ENCODE data around the gene PRIM2.
"Not testable (repeated sequence)": the region's sequence is repeated elsewhere in the genome, so short reads cannot be mapped to it uniquely, and the experiment has no call there.

Gene PRIM2

GRCh38 chr6:57671237-57671636 is 353.8 kb downstream of the PRIM2 start:
- H3K27ac ChIP-seq (ENCODE audit: low read length), result not testable (repeated sequence)

GRCh38 chr6:57671937-57672627 is 354.7 kb downstream of the PRIM2 start:
- H3K27me3 ChIP-seq (replicated peaks; ENCODE audit: insufficient read depth, low read length); H2AFZ ChIP-seq (ENCODE audit: low read length); DNase-seq; H3K79me2 ChIP-seq (ENCODE audit: low read length); H3K9ac ChIP-seq (ENCODE audit: low read length); H3K9me3 ChIP-seq (replicated peaks; ENCODE audit: insufficient read depth, low read length); H3K9me2 ChIP-seq (replicated peaks; ENCODE audit: insufficient read depth, low read length); H3K4me2 ChIP-seq (ENCODE audit: low read depth, low read length); H3K36me3 ChIP-seq (replicated peaks; ENCODE audit: insufficient read depth, low read length); H3F3A ChIP-seq (ENCODE audit: insufficient read depth, low read length); H3K4me1 ChIP-seq (ENCODE audit: low read length); H4K20me1 ChIP-seq (ENCODE audit: insufficient read depth, low read length); H3K4me3 ChIP-seq (ENCODE audit: low read length); H3K27ac ChIP-seq (ENCODE audit: low read length): not testable (repeated sequence)

More at GRCh38 chr6:57671237-57671636, 353.8 kb downstream of the PRIM2 start:
- not testable (repeated sequence) for H3K4me1 ChIP-seq (ENCODE audit: low read length); DNase-seq; H2AFZ ChIP-seq (ENCODE audit: low read length); H4K20me1 ChIP-seq (ENCODE audit: insufficient read depth, low read length); H3K27me3 ChIP-seq (replicated peaks; ENCODE audit: insufficient read depth, low read length); H3K79me2 ChIP-seq (ENCODE audit: low read length); H3K9me3 ChIP-seq (replicated peaks; ENCODE audit: insufficient read depth, low read length); H3F3A ChIP-seq (ENCODE audit: insufficient read depth, low read length); H3K4me2 ChIP-seq (ENCODE audit: low read depth, low read length); H3K9ac ChIP-seq (ENCODE audit: low read length); H3K9me2 ChIP-seq (replicated peaks; ENCODE audit: insufficient read depth, low read length); H3K4me3 ChIP-seq (ENCODE audit: low read length); H3K36me3 ChIP-seq (replicated peaks; ENCODE audit: insufficient read depth, low read length)

- not testable (repeated sequence) for H3K9me2 ChIP-seq (replicated peaks; ENCODE audit: insufficient read depth, low read length); H3K27ac ChIP-seq (ENCODE audit: low read length); H3K27me3 ChIP-seq (replicated peaks; ENCODE audit: insufficient read depth, low read length); H3K9me3 ChIP-seq (replicated peaks; ENCODE audit: insufficient read depth, low read length); H3K4me1 ChIP-seq (ENCODE audit: low read length); H2AFZ ChIP-seq (ENCODE audit: low read length); H3K4me3 ChIP-seq (ENCODE audit: low read length); H3K9ac ChIP-seq (ENCODE audit: low read length); DNase-seq; H3K79me2 ChIP-seq (ENCODE audit: low read length); H4K20me1 ChIP-seq (ENCODE audit: insufficient read depth, low read length); H3K36me3 ChIP-seq (replicated peaks; ENCODE audit: insufficient read depth, low read length); H3K4me2 ChIP-seq (ENCODE audit: low read depth, low read length); H3F3A ChIP-seq (ENCODE audit: insufficient read depth, low read length)
Measured at GRCh38 chr6:57673281-57673680, 355.9 kb downstream of the PRIM2 start.

- H3K9me2 ChIP-seq (replicated peaks; ENCODE audit: insufficient read depth, low read length); H3K79me2 ChIP-seq (ENCODE audit: low read length); H3K9ac ChIP-seq (ENCODE audit: low read length); H3F3A ChIP-seq (ENCODE audit: insufficient read depth, low read length); H4K20me1 ChIP-seq (ENCODE audit: insufficient read depth, low read length); H3K4me2 ChIP-seq (ENCODE audit: low read depth, low read length); H3K4me3 ChIP-seq (ENCODE audit: low read length); H2AFZ ChIP-seq (ENCODE audit: low read length); H3K4me1 ChIP-seq (ENCODE audit: low read length); H3K27me3 ChIP-seq (replicated peaks; ENCODE audit: insufficient read depth, low read length); H3K27ac ChIP-seq (ENCODE audit: low read length); DNase-seq; H3K9me3 ChIP-seq (replicated peaks; ENCODE audit: insufficient read depth, low read length); H3K36me3 ChIP-seq (replicated peaks; ENCODE audit: insufficient read depth, low read length): not testable (repeated sequence)
Measured at GRCh38 chr6:57675386-57675785, 358.0 kb downstream of the PRIM2 start.

- H3K4me3 ChIP-seq (ENCODE audit: low read length); H3F3A ChIP-seq (ENCODE audit: insufficient read depth, low read length); H3K36me3 ChIP-seq (replicated peaks; ENCODE audit: insufficient read depth, low read length); DNase-seq; H3K4me2 ChIP-seq (ENCODE audit: low read depth, low read length); H2AFZ ChIP-seq (ENCODE audit: low read length); H3K4me1 ChIP-seq (ENCODE audit: low read length); H3K9me2 ChIP-seq (replicated peaks; ENCODE audit: insufficient read depth, low read length); H3K9ac ChIP-seq (ENCODE audit: low read length); H3K9me3 ChIP-seq (replicated peaks; ENCODE audit: insufficient read depth, low read length); H3K79me2 ChIP-seq (ENCODE audit: low read length); H3K27ac ChIP-seq (ENCODE audit: low read length); H4K20me1 ChIP-seq (ENCODE audit: insufficient read depth, low read length); H3K27me3 ChIP-seq (replicated peaks; ENCODE audit: insufficient read depth, low read length): not testable (repeated sequence)
Measured at GRCh38 chr6:57696382-57696781, 379.0 kb downstream of the PRIM2 start.
